Panc1 (cell line): ENCODE data around the gene SPIB. TPM values are rescaled to one million over a fixed set of nuclear protein-coding genes. Genes with fewer than 3 reads are reported as not detected.

Experiments
- ATAC-seq: fragments of 200-7000 bp; cut with Tn5 transposase; 2 replicates; pipeline ENCODE4 v1.9.1; 2020; ENCODE audit warnings: mild to moderate bottlenecking, moderate library complexity
- BruUV-seq: library from RNA; stranded (reverse); fragments of 400-500 nt; replicated peaks from 2 replicates; lab custom pipeline; 2021; lab: Mats Ljungman, UMichigan
- CTCF ChIA-PET: fragments of 300-600 bp; sonication (Branson Sonifier 250); formaldehyde crosslinking; loops from one replicate; lab custom pipeline; 2022; ENCODE audit warnings: antibody characterized with exemption; lab: Charles Lee
- POLR2A ChIA-PET: fragments of 300-600 bp; sonication (Branson Sonifier 250); formaldehyde crosslinking; loops from one replicate; lab custom pipeline; 2022; ENCODE audit warnings: antibody characterized with exemption; lab: Charles Lee
- DNase-seq: peaks from one replicate; pipeline ENCODE4 v3.0.0-alpha.2; 2010; ENCODE audit warnings: low read depth, low spot score
- H3K27ac ChIP-seq: 2 replicates; pipeline ENCODE4 v1.5.1; 2011; ENCODE audit warnings: mild to moderate bottlenecking, low read length, inconsistent platforms
- H3K27me3 ChIP-seq: fragments of 200-500 bp; sonication (Bioruptor generic); 2 replicates; pipeline ENCODE4 v1.6.0; 2014; ENCODE audit warnings: low read length, inconsistent platforms; ENCODE audit not compliant: control insufficient read depth, insufficient read depth
- H3K36me3 ChIP-seq: fragments of 200-500 bp; sonication (Bioruptor generic); 2 replicates; pipeline ENCODE4 v1.5.1; 2014; ENCODE audit warnings: inconsistent platforms, mild to moderate bottlenecking, low read length, moderate library complexity; ENCODE audit not compliant: control insufficient read depth, insufficient read depth
- H3K4me1 ChIP-seq: 2 replicates; pipeline ENCODE4 v1.5.1; 2011; ENCODE audit warnings: inconsistent platforms, mild to moderate bottlenecking, low read length, moderate library complexity; ENCODE audit not compliant: control insufficient read depth, insufficient read depth
- H3K4me3 ChIP-seq, 2 experiments: 2 replicates each; pipeline ENCODE4 v1.5.1; 2011 to 2012; ENCODE audit warnings: low read depth in 2 of 2, low read length in 2 of 2, mild to moderate bottlenecking in 2 of 2, inconsistent platforms in 1 of 2, moderate library complexity in 1 of 2
- H3K9me3 ChIP-seq: fragments of 200-500 bp; sonication (Bioruptor generic); 2 replicates; pipeline ENCODE4 v1.5.1; 2014; ENCODE audit warnings: low read depth, mild to moderate bottlenecking, inconsistent platforms, low read length, moderate library complexity; ENCODE audit not compliant: control insufficient read depth, insufficient read depth
- CTCF ChIP-seq: fragments of 450-650 bp; IDR thresholded peaks from 2 replicates; pipeline ENCODE4 v1.5.1; 2017; ENCODE audit warnings: mild to moderate bottlenecking
- POLR2AphosphoS5 ChIP-seq: IDR thresholded peaks from 2 replicates; pipeline ENCODE4 v1.6.1; 2012; ENCODE audit warnings: mild to moderate bottlenecking, low read depth, low read length, moderate library complexity
- REST ChIP-seq, 2 experiments: IDR thresholded peaks; 2 replicates each; pipeline ENCODE4 v1.6.1; 2011 to 2012; ENCODE audit warnings: low read depth in 2 of 2, control low read depth in 1 of 2, low read length in 1 of 2, mild to moderate bottlenecking in 1 of 2, moderate library complexity in 1 of 2; ENCODE audit not compliant: insufficient read depth in 1 of 2
- SIN3A ChIP-seq: IDR thresholded peaks from 2 replicates; pipeline ENCODE4 v1.6.1; 2012; ENCODE audit warnings: low read depth, mild to moderate bottlenecking, low read length, moderate library complexity, borderline replicate concordance; ENCODE audit not compliant: insufficient read depth
- TCF7L2 ChIP-seq: IDR thresholded peaks from 2 replicates; pipeline ENCODE4 v1.6.1; 2011; ENCODE audit warnings: mild to moderate bottlenecking, low read depth, low read length, inconsistent platforms
- in situ Hi-C: cut with HindIII; loops from 2 replicates; pipeline ENCODE4 v1.10.0; 2016; ENCODE audit warnings: low sequenced_read_pairs, low pct_unique_long_range_greater_than_20kb
- intact Hi-C: fragments of 100-400 bp; cut with micrococcal nuclease; formaldehyde crosslinking; loops from one replicate; pipeline ENCODE4 v1.10.0; 2022; ENCODE audit not compliant: unreplicated experiment
- total RNA-seq: library from RNA; stranded (reverse); gene quantifications from one replicate; pipeline ENCODE4 v1.2.1, GENCODE V29; 2021; ENCODE audit not compliant: unreplicated experiment

SPIB gene
- total RNA-seq, 1 experiment from 2014 or later: not detected

- Histone ChIP-seq H3K36me3 (no peaks in the 10 kb centered on the region), H3K4me3 (no peak overlapping the region), H3K9me3 (no peaks in the 10 kb centered on the region), H3K27me3 (no peaks in the 10 kb centered on the region), H3K4me1 (no peaks in the 10 kb centered on the region), H3K27ac (no peak overlapping the region)
- intact Hi-C loops: no loop called here
- no peak for TF ChIP-seq REST (IDR thresholded peaks at IDR 0.05; ENCODE audit: insufficient read depth in 1 of 2, low read depth in 2 of 2, low read length in 1 of 2)
- no peak for TF ChIP-seq SIN3A
- TF ChIP-seq POLR2AphosphoS5: no peak
- no peak for TF ChIP-seq CTCF
- no peak for TF ChIP-seq TCF7L2
- in situ Hi-C loops: no loop called here
- ATAC-seq (no peak), DNase-seq (no peak)
- BruUV-seq: no TSS peak
- ChIA-PET POLR2A (no interaction called here), CTCF (no interaction called here)
Observed at GRCh38 chr19:50453243-50453642, 34.5 kb downstream of the SPIB start.

- Histone ChIP-seq H3K4me1 (no peaks in the 10 kb centered on the region; the same call in 1 of the 2 replicates), H3K9me3 (no peaks in the 10 kb centered on the region), H3K27ac (no peak overlapping the region), H3K27me3 (no peaks in the 10 kb centered on the region), H3K4me3 (no peak overlapping the region), H3K36me3 (no peaks in the 10 kb centered on the region)
- no peak for TF ChIP-seq POLR2AphosphoS5
- TF ChIP-seq TCF7L2: no peak
- TF ChIP-seq REST (IDR thresholded peaks at IDR 0.05; ENCODE audit: insufficient read depth in 1 of 2, low read depth in 2 of 2, low read length in 1 of 2): no peak
- TF ChIP-seq CTCF: no peak
- TF ChIP-seq SIN3A: no peak
- no peak for ATAC-seq
- CTCF ChIA-PET: no interaction called here
- in situ Hi-C loops: no loop called here
- intact Hi-C loops: no loop called here
- BruUV-seq: no TSS peak
- DNase-seq: no peak
- POLR2A ChIA-PET: no interaction called here
Observed at GRCh38 chr19:50455992-50456391, 37.3 kb downstream of the SPIB start.
